Brain microvascular endothelial cell (primary cell): ENCODE data around the gene METAP1.

Experiments
- DNase-seq: peaks from one replicate; pipeline ENCODE4 v3.0.0-alpha.2; 2020
- H3K27ac ChIP-seq: fragments of 250-450 bp; sonication (Bioruptor Pico); 2 replicates; pipeline ENCODE4 v1.5.1; 2020; ENCODE audit warnings: mild to moderate bottlenecking, moderate library complexity
- H3K27me3 ChIP-seq: fragments of 250-450 bp; sonication (Bioruptor Pico); replicated peaks from 2 replicates; pipeline ENCODE4 v1.5.1; 2020; ENCODE audit warnings: mild to moderate bottlenecking
- H3K36me3 ChIP-seq: fragments of 250-450 bp; sonication (Bioruptor Pico); replicated peaks from 2 replicates; pipeline ENCODE4 v1.5.1; 2020; ENCODE audit warnings: mild to moderate bottlenecking
- H3K4me3 ChIP-seq: 2 replicates; pipeline ENCODE4 v1.5.1; 2011; ENCODE audit warnings: low read depth, mild to moderate bottlenecking, control low read depth, low read length, moderate library complexity
- CTCF ChIP-seq: IDR thresholded peaks from 2 replicates; pipeline ENCODE4 v1.5.1; 2011; ENCODE audit warnings: low read depth, mild to moderate bottlenecking, moderate library complexity, low read length, control low read depth, inconsistent platforms; ENCODE audit errors: missing control alignments
- in situ Hi-C: cut with HindIII; loops from 2 replicates; pipeline ENCODE4 v1.10.0; 2017; ENCODE audit warnings: low sequenced_read_pairs, low pct_ligation_motif_present

The METAP1 gene

DNA sequence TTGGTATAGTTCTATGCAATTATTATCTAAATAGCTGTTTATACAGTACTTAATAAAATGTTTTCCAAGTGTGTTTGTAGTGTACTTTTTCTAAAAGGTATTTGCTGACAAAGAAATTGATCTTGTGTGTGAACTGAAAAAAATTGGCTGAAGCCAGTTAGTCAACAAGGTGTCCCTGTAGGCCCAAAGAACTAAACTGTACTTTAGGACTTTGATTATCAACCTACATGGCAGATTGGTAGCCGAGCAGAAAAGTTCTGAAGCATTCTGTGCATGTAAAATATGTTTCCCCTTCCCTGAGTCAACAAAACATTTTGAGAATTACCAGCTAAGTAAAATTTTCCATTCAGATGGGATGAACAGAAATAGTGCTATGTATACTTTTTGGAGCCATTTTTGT lies 72.1 kb downstream of the METAP1 start:
- Histone ChIP-seq H3K4me3 (no peak overlapping the region), H3K27me3 (no peaks in the 10 kb centered on the region), H3K27ac (no peak overlapping the region), H3K36me3 (peaks cover 16% of the 10 kb centered on the region)
- no peak for TF ChIP-seq CTCF
- DNase-seq, result no peak
- in situ Hi-C loops, result no loop called here

DNA sequence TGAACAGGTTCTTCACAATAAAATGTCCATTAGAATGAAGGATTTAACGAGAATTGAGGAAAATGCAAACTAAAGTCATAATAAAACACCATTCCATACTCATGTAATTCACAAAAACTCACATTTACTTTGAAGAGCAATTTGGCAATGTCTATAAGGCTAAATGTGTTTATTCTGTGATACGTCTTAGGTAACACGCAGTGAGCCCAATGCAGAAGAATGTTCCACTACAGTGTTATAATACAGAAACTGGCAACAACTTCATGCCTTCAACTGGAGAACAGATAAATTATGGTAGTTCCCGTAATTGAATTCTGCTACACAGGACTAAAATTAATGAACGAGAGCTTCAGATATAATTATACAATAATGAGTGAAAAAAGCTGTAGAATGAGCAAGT lies 75.6 kb downstream of the METAP1 start:
- peaks cover 44% of the 10 kb centered on the region for H3K36me3 ChIP-seq
- no peaks in the 10 kb centered on the region for H3K27me3 ChIP-seq
- H3K4me3 ChIP-seq, result no peak overlapping the region
- H3K27ac ChIP-seq, result no peak overlapping the region
- in situ Hi-C loops, result no loop called here
- DNase-seq, result no peak
- no peak for TF ChIP-seq CTCF

DNA sequence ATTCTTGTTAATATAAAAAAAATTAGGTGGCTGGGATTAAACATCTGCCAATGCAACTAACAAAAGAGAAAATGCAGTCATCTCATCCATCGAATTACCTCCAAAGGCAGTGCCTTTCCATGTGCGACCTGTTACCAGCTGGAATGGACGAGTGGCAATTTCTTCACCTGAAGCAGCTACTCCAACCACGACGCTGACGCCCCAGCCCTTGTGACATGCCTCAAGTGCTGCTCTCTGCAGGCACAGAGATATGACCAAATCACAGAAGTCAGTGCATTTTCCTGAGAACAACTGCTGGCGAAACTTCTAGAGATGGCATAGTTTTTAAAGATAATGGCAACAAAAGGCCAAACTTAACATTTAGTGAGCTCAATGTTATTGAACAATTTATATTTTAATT lies 79.3 kb downstream of the METAP1 start:
- no peak overlapping the region for H3K4me3 ChIP-seq
- no peak for DNase-seq
- H3K27me3 ChIP-seq, result no peaks in the 10 kb centered on the region
- peaks cover 60% of the 10 kb centered on the region for H3K36me3 ChIP-seq
- TF ChIP-seq CTCF, result no peak
- in situ Hi-C loops, result no loop called here
- no peak overlapping the region for H3K27ac ChIP-seq

DNA sequence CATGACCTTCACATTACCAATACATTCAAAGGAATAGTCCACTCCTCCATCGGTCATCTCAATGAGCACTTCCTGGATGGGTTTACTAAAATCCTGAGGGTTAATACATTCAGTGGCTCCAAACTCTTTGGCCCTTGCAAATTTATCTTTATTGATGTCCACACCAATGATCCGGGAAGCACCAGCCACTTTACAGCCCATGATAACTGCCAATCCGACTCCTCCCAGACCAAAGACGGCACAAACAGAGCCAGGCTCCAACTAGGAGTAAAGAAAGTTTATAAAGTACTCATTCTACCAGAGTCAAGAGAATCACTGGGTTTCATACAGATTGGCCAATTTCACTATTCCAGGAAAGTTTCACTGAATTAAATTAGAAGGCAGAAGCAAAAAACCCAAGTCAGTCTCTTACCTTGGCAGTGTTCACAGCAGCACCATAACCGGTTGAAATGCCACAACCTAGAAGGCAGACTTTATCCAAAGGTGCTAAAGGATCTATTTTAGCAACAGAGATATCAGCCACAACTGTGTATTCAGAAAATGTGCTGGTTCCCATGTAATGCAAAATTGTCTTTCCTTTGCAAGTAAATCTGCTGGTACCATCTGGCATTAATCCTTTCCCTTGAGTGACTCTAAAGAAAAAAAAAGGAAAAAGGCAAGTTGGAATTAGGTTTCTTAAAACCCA lies 80.9 kb downstream of the METAP1 start:
- no peak overlapping the region for H3K27ac ChIP-seq
- no peak for DNase-seq
- no peak overlapping the region for H3K4me3 ChIP-seq
- H3K36me3 ChIP-seq, result peaks cover 70% of the 10 kb centered on the region
- H3K27me3 ChIP-seq, result no peaks in the 10 kb centered on the region
- no peak for TF ChIP-seq CTCF
- in situ Hi-C loops, result no loop called here

DNA sequence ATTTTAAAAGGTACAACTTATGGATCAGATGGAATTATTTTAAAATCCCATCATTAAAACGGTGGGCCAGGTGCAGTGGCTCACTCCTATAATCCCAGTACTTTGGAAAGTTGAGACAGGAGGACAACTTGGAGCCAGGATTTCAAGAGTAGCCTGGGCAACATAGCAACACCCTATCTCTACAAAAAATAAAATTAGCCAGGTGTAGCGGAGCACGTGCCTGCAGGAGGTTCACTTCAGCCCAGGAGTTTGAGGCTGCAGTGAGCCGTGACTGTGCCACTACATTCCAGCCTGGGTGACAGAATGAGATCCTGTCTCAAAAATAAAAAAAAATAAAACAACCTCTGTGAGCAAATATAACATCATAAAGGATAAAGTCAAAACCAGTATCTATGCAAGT lies 81.7 kb downstream of the METAP1 start:
- no peaks in the 10 kb centered on the region for H3K27me3 ChIP-seq
- no peak overlapping the region for H3K4me3 ChIP-seq
- no peak overlapping the region for H3K27ac ChIP-seq
- no peak for TF ChIP-seq CTCF
- DNase-seq, result no peak
- peaks cover 71% of the 10 kb centered on the region for H3K36me3 ChIP-seq
- in situ Hi-C loops, result no loop called here

DNA sequence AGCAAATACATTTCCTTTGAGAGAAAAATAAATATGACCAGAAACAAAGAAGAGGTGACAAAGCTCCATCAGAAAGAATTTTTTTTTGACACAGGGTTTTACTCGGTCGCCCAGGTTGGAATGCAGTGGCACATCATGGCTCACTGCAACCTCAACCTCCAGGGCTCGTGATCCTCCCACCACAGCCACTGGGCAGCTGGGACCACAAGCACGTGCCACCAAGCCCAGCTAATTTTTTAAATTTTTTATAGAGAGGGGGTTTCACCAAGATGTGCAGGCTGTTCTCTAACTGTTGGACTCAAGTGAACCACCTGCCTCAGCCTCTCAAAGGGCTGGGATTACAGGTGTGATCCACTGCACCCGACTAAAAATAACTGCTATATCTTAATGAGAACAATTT lies 82.8 kb downstream of the METAP1 start:
- in situ Hi-C loops, result no loop called here
- no peak for DNase-seq
- Histone ChIP-seq H3K4me3 (no peak overlapping the region), H3K27ac (no peak overlapping the region), H3K36me3 (peaks cover 72% of the 10 kb centered on the region), H3K27me3 (no peaks in the 10 kb centered on the region)
- TF ChIP-seq CTCF, result no peak
